Uterus (tissue), 2 donors: ENCODE data around the gene EEFSEC.

Experiments used
- POLR2A ChIP-seq, 2 donors: fragments of 450-650 bp; IDR thresholded peaks; one replicate each; pipeline ENCODE4 v1.6.1; 2016; ENCODE audit warnings: antibody characterized with exemption in 2 of 2, mild to moderate bottlenecking in 1 of 2, moderate library complexity in 1 of 2
- TF ChIP-seq, protein P1 (sequence below), 4 experiments: fragments of 200-600 bp in 2 of 4; fragments of 450-650 bp in 2 of 4; sonication (generic) in 2 of 4; IDR thresholded peaks; one replicate each; pipeline ENCODE4 v1.5.1; 2016 to 2019; ENCODE audit warnings: antibody characterized with exemption in 4 of 4, mild to moderate bottlenecking in 2 of 4, moderate library complexity in 1 of 4

DNA sequence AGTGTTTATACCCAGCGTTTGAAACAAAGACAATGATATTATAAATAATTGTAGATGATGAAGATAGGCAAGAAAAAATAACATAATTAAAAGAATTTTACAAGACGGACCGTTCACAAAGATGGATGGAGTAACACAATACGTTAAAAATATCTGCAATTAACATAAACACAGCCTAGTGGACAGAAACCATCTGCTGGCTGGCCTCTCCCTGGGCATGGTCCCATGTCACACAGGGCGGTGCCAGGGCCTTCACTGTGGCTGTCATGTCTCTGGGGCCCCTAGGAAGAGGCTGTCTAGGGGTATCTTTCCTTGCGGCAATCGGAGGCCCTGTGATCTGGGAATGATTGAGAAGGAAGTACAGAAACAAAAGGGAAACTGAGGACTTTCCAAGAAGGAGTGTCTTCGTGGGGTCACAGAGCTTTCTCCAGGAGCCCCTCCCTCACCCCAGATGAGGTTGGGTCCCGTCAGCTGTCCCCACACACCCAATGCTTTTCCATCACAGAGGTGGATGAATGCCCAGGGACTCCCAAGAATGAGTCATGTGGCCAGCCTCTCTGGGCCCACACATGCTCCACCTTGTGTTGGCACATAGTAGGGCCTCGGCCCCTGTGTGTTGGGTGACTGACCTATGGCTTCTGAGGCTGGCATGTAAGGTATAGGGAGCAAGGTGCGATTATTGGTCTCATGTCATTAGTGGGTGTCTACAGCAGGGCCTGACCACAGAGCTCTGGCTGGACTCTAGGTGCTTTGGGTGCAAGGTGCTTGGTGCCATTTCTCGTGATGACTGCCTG lies 226.3 kb downstream of the EEFSEC start:
- TF ChIP-seq POLR2A (IDR thresholded peaks at IDR 0.05) = no peak
- TF ChIP-seq, protein P1, sequence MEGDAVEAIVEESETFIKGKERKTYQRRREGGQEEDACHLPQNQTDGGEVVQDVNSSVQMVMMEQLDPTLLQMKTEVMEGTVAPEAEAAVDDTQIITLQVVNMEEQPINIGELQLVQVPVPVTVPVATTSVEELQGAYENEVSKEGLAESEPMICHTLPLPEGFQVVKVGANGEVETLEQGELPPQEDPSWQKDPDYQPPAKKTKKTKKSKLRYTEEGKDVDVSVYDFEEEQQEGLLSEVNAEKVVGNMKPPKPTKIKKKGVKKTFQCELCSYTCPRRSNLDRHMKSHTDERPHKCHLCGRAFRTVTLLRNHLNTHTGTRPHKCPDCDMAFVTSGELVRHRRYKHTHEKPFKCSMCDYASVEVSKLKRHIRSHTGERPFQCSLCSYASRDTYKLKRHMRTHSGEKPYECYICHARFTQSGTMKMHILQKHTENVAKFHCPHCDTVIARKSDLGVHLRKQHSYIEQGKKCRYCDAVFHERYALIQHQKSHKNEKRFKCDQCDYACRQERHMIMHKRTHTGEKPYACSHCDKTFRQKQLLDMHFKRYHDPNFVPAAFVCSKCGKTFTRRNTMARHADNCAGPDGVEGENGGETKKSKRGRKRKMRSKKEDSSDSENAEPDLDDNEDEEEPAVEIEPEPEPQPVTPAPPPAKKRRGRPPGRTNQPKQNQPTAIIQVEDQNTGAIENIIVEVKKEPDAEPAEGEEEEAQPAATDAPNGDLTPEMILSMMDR (IDR thresholded peaks at IDR 0.05) = no peak
